ENCODE measurements around the gene PRTG. TPM values are rescaled to one million over a fixed set of nuclear protein-coding genes. Genes with fewer than 3 reads are reported as not detected.
"Not testable (repeated sequence)": the region's sequence is repeated elsewhere in the genome, so short reads cannot be mapped to it uniquely, and the experiment has no call there.

The PRTG gene
- total and polyA plus RNA-seq, 12 donors = 0.29 to 1.9 (median 0.86) TPM

GRCh38 chr15:55758580-55758986 lies 15.6 kb upstream of the PRTG start:
- TF ChIP-seq CTCF (IDR thresholded peaks at IDR 0.05) = no peak
- ATAC-seq (no peak), DNase-seq (no peak)
- 63 to 69% methylated on average over 13 of the region's 13 CpGs for WGBS, 2 donors
- Histone ChIP-seq H3K36me3 (no peaks in the 10 kb centered on the region), H3K27me3 (no peaks in the 10 kb centered on the region), H3K27ac (no peak overlapping the region), H3K4me3 (no peak overlapping the region), H3K9me3 (no peaks in the 10 kb centered on the region), H3K4me1 (no peaks in the 10 kb centered on the region)
- intact Hi-C loops (cut with DNase I) = no loop called here

GRCh38 chr15:55753433-55753832 lies 10.5 kb upstream of the PRTG start:
- H3K27ac ChIP-seq; H3K9me3 ChIP-seq; ATAC-seq; DNase-seq; intact Hi-C loops (cut with DNase I); H3K27me3 ChIP-seq; H3K4me3 ChIP-seq; H3K4me1 ChIP-seq; H3K36me3 ChIP-seq: not testable (repeated sequence)
- WGBS, 2 donors = 92 to 93% methylated on average over 5 of the region's 5 CpGs

GRCh38 chr15:55750706-55751105 lies 7.8 kb upstream of the PRTG start:
- no peak for ATAC-seq
- no peaks in the 10 kb centered on the region for H3K9me3 ChIP-seq
- WGBS, 2 donors = 89 to 90% methylated on average over 2 of the region's 2 CpGs
- intact Hi-C loops (cut with DNase I) = no loop called here
- no peak for TF ChIP-seq CTCF (IDR thresholded peaks at IDR 0.05)
- H3K27me3 ChIP-seq = peaks cover 0 to 1% (median 0%) of the 10 kb centered on the region in 7 donors
- no peaks in the 10 kb centered on the region for H3K4me1 ChIP-seq
- no peak overlapping the region for H3K27ac ChIP-seq
- DNase-seq = no peak
- H3K4me3 ChIP-seq = no peak overlapping the region
- no peaks in the 10 kb centered on the region for H3K36me3 ChIP-seq

- peak overlapping the region in 7 of 10 donors; percentile 58 to 87 (median 80) for H3K27ac ChIP-seq
- H3K36me3 ChIP-seq = no peaks in the 10 kb centered on the region
- intact Hi-C loops (cut with DNase I) = loop anchor here in 1 of 10 donors (10.0 kb wide), 1 partner anchor 69 kb away; no protein-coding TSS in a partner anchor
- no peaks in the 10 kb centered on the region for H3K9me3 ChIP-seq
- TF ChIP-seq CTCF (IDR thresholded peaks at IDR 0.05) = no peak
- ATAC-seq (no peak), DNase-seq (no peak)
- H3K4me1 ChIP-seq = peaks cover 0 to 30% (median 14%) of the 10 kb centered on the region in 9 donors
- 53 to 55% methylated on average over 21 of the region's 21 CpGs for WGBS, 2 donors
- peak overlapping the region; percentile 63 to 91 (median 78) for H3K4me3 ChIP-seq
- peaks cover 0 to 67% (median 10%) of the 10 kb centered on the region in 7 donors for H3K27me3 ChIP-seq
Observed at GRCh38 chr15:55743729-55744655, 1.0 kb upstream of the PRTG start.
